IPS-NIHi7 (cell line): ENCODE measurements around the gene E2F7.

Experiments
- DNase-seq: peaks from one replicate; pipeline ENCODE4 v3.0.0; 2012; ENCODE audit warnings: mixed read lengths; ENCODE audit errors: extremely low spot score

The E2F7 gene

DNA sequence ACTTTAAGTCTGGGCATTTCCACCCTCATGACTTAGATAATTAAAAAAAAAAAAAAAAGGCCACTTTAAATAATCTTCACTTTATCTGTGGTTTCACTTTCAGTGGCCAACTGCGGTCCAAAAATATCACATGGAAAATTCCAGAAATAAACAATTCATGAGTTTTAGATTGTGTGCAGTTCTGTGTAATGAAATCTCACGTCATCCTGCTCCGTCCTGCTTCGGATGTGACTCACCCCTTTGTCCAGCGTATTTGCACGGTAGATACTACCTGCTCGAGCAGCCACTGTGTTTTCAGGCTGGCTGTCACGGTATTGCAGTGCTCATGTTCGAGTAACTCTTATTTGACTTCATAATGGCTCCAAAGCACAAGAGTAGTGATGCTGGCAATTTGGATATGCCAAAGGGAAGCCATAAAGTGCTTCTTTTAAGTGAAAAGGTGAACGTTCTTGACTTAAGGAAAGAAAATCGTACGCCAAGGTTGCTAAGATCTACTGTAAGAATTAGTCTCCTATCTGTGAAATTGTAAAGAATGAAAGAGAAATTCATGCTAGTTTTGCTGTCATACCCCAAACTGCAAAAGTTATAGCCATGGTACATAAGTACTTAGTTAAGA lies 2.4 kb downstream of the E2F7 start:
- no peak for DNase-seq

DNA sequence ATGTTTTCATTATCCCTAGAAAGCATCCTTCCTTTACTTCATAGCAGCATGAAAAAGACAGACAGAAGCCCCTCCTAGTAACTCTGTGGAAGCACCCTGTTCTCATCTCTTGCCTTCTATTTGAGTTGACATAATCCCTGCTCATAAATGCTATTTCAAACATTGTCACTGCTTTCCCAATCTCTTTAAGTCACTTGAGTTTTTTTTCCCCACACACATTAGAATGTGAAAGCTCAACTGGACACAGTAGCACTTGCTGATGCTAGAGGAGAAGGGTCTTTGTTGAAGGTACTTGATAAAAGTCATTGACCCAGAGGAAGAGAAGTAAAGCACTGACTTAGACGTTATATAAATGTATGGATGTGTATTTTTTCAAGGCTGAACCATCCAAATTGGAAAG lies 3.0 kb downstream of the E2F7 start:
- no peak for DNase-seq

- DNase-seq = no peak
Observed at GRCh38 chr12:77060883-77061240, 4.5 kb downstream of the E2F7 start.

DNA sequence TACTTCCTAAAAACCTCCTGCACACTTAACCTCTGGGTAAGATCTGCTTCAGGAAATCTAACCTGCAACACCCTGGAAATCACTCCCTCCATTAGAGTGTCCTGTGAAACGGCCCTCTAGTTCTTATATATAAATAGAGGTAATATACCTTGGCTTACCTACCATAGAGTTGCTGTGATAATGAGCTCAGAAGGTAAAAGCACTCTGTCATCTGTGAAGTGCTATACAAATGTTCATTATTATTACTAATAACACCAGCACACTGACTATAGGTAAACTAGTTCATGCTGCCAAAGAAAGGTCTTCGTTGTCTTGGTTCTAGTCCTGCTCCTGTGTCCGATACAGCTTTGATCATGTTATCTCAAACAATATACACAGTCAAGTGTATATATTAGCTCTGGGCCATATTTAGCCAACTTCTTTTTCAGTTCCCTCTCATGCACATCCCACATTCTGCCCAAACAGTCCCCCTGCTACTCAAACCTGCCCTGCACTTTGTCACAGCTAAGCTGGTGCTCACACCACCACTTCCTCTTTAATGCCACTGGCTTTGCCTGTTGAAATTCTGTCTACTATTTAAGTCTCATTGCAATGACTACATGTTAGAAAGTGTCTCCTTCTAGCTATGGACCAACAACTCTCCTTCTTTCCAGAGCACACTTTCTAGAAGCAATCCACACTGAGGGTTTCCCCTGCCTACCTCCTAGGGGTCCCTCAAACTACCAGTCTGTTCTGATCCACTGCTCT lies 5.1 kb downstream of the E2F7 start:
- DNase-seq = no peak

DNA sequence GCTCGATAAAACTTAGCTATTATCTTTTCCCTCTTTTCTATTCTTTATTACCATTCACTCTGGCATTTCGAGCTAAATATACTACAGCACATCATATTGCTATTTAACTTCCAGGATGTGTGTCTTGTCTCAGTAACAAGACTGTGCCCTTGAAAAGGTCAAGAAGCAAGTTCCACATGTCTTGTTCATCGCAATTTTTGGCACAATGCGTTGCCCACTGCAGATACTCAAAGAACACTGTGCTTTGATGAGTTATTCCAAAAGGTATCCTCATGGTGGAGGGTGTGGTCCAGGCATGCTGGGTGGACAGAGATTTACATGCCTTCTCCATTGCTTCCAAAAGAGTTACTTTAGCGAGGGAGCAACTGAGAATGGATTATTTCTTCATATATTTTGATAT lies 6.6 kb downstream of the E2F7 start:
- DNase-seq = no peak

DNA sequence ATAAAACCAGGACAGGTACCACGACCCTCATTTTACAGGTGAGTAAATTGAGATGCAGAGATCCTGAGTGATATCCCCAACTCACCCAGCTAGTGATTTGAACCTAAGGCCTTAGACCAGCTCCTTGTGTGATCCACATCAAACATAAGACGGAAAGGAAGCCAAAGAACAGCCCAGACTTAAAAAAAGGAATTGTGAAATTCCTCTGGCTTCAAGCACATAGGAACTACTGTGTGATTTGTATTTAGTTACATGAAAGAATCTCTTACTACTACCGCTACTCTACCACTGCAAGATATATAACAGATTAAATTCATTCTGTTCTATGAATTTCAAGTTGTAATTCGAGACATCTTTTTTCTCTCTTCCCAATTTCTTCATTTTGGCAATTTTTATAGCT lies 10.5 kb downstream of the E2F7 start:
- DNase-seq = no peak

DNA sequence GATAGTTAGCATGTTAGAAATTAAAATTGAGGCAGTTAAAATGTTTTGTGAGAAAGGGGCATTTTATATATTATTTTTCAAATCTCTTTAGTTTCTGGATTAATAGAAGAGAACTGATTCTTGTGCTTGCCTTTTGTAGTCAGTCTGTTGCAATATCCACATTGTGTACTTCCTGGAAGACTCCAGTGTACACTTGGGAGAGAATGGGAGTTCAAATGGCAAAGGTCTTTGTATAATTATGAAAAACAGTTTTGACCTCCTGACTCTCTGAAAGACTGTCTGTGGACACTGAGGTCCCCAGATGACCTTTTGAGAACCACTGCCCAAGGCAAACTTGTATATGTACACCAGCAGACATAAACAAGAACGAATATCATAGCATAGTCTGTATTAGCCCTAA lies 12.1 kb downstream of the E2F7 start:
- no peak for DNase-seq

- DNase-seq = peak; percentile 41
Observed at GRCh38 chr12:77049767-77050353, 15.5 kb downstream of the E2F7 start.

- no peak for DNase-seq
Observed at GRCh38 chr12:77047341-77048109, 17.8 kb downstream of the E2F7 start.

- no peak for DNase-seq
Observed at GRCh38 chr12:77046468-77046867, 18.9 kb downstream of the E2F7 start.

- no peak for DNase-seq
Observed at GRCh38 chr12:77045183-77045582, 20.2 kb downstream of the E2F7 start.

DNA sequence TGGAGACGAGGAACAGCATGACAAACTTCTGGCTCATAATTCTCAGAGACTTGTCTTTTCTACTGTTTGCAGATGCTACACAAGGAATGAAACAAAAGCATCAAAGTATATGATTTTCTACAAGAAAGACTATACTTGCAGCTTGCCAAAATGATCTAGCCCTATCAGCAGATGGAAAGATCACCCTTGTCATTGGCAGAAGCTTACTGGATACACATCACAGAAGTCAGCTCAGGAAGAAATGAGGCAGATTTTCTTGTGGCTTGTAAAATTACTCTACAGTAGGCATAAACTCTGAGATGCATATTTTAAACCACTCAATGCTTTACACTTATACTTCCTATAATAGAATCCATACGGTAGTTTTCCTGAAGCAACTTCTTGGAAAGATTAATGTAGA lies 20.6 kb downstream of the E2F7 start:
- DNase-seq = no peak

- no peak for DNase-seq
Observed at GRCh38 chr12:77042833-77043232, 22.5 kb downstream of the E2F7 start.

DNA sequence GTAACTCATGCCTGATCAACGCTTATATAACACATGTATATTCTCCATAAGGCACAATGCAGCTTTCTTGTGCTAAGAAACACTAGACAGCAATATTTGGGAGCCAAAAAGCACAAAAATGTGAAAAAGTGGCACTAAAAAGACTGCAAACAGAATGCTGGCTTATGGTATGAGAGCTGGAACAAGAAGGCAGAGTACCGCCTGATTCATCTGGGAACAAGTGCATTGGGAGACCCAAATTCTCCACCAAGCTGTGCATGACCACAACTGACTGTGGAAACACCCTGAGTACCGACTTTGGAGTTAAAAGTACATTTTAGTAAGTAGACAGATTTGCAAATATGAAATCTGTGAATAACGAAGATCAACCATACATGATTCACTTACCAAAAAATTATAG lies 25.1 kb downstream of the E2F7 start:
- no peak for DNase-seq

DNA sequence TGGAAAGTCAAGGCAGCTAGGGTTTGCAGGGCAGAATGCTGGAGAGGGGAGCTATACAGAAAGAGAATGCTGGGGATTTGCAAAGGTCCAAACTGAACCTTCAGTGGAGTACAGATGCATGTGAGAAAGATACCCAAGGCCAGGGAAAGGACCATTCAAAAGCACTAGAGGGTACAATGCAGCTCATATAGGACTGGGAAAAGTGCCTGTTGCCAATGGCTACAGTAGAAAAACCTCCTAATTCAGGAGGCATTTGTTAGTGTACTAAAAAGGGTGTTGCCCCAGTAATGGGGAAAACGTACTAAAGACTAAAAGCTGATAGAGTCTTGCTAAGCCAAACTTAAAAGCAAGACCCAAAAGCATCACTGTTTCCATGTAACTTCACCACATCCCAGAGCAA lies 30.1 kb downstream of the E2F7 start:
- no peak for DNase-seq

- no peak for DNase-seq
Observed at GRCh38 chr12:77033658-77034536, 31.5 kb downstream of the E2F7 start.

GRCh38 chr12:77032406-77032805 lies 33.0 kb downstream of the E2F7 start:
- DNase-seq = no peak

- no peak for DNase-seq
Observed at GRCh38 chr12:77031745-77032144, 33.6 kb downstream of the E2F7 start.

- DNase-seq = no peak
Observed at GRCh38 chr12:77025782-77026314, 39.5 kb downstream of the E2F7 start.

- no peak for DNase-seq
Observed at GRCh38 chr12:77023501-77023900, 41.9 kb downstream of the E2F7 start.

DNA sequence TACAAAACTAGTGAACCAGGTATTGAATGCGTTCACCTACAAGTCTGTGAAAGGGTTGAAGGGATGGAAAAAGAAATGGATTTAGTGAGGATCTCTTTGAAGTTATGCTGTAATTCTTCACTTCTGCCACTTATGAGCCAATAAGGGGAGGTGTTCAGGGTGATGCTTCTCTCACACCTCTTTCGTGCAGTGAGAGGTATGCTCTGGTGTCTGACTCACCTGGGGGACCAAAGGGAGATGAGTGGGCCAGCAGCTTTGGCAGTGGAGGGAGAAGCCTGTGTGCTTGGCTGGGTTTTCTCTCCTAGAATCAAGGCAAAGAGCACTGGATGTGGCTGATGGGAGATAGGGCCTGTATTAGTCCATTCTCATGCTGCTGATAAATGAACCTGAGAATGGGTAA lies 45.4 kb downstream of the E2F7 start:
- no peak for DNase-seq
